CD4-positive, alpha-beta T cell (primary cell): ENCODE results near the gene ERC2. TPM values are rescaled to one million over a fixed set of nuclear protein-coding genes. Genes with fewer than 3 reads are reported as not detected.
"Not testable (repeated sequence)": the region's sequence is repeated elsewhere in the genome, so short reads cannot be mapped to it uniquely, and the experiment has no call there.

Experiments
- ATAC-seq: fragments of 200-7000 bp; cut with Tn5 transposase; one replicate; pipeline ENCODE4 v1.10.0; 2022; ENCODE audit warnings: mild to moderate bottlenecking; ENCODE audit not compliant: poor library complexity
- CTCF ChIA-PET: fragments of 350-600 bp; sonication (Branson Sonifier 250); formaldehyde crosslinking; loops from one replicate; lab custom pipeline; 2021; ENCODE audit warnings: antibody characterized with exemption, inconsistent platforms; lab: Charles Lee
- POLR2A ChIA-PET: fragments of 350-600 bp; sonication (Branson Sonifier 250); formaldehyde crosslinking; loops from one replicate; lab custom pipeline; 2021; ENCODE audit warnings: antibody characterized with exemption, inconsistent platforms; lab: Charles Lee
- DNase-seq, 14 experiments: peaks; one replicate each; pipeline ENCODE4 v3.0.0-alpha.2; 2013 to 2020; ENCODE audit warnings: mixed read lengths in 2 of 14
- H3K27ac ChIP-seq, 2 donors: one replicate each; pipeline versions ENCODE4 v1.5.1 to v1.7.0; 2013; ENCODE audit warnings: low read length in 2 of 2, low read depth in 1 of 2, mild to moderate bottlenecking in 1 of 2
- H3K27me3 ChIP-seq, 2 experiments: 1 replicate in 1 of 2; 2 replicates in 1 of 2; pipeline versions ENCODE4 v1.6.1 to v1.7.0; 2013; ENCODE audit warnings: low read length in 2 of 2, control low read depth in 1 of 2, mild to moderate bottlenecking in 1 of 2, moderate library complexity in 1 of 2; ENCODE audit not compliant: insufficient read depth in 2 of 2, control insufficient read depth in 1 of 2
- H3K36me3 ChIP-seq: one replicate; pipeline ENCODE4 v1.6.1; 2013; ENCODE audit warnings: low read length, control low read depth; ENCODE audit not compliant: insufficient read depth
- H3K4me1 ChIP-seq: one replicate; pipeline ENCODE4 v1.6.1; 2013; ENCODE audit warnings: low read length, control low read depth; ENCODE audit not compliant: insufficient read depth
- H3K4me3 ChIP-seq: one replicate; pipeline ENCODE4 v1.5.1; 2013; ENCODE audit warnings: mild to moderate bottlenecking, low read length, moderate library complexity
- H3K9me3 ChIP-seq, 2 experiments: 1 replicate in 1 of 2; 2 replicates in 1 of 2; pipeline versions ENCODE4 v1.6.1 to v1.7.0; 2013; ENCODE audit warnings: low read length in 2 of 2, mild to moderate bottlenecking in 2 of 2, control low read depth in 1 of 2, moderate library complexity in 1 of 2; ENCODE audit not compliant: control insufficient read depth in 1 of 2, insufficient read depth in 1 of 2
- H3K27ac Mint-ChIP-seq: one replicate; pipeline ENCODE4 v1.8.0; 2020; ENCODE audit warnings: mixed read lengths
- H3K27me3 Mint-ChIP-seq: one replicate; pipeline ENCODE4 v1.8.0; 2021; ENCODE audit warnings: mixed read lengths
- H3K36me3 Mint-ChIP-seq: one replicate; pipeline ENCODE4 v1.8.0; 2021; ENCODE audit warnings: low read depth, mixed read lengths
- H3K4me1 Mint-ChIP-seq: one replicate; pipeline ENCODE4 v1.8.0; 2021; ENCODE audit warnings: low read depth, mixed read lengths
- H3K4me3 Mint-ChIP-seq: one replicate; pipeline ENCODE4 v1.8.0; 2020; ENCODE audit warnings: mild to moderate bottlenecking, mixed read lengths
- H3K9me3 Mint-ChIP-seq: one replicate; pipeline ENCODE4 v1.8.0; 2020; ENCODE audit warnings: mixed read lengths
- CTCF ChIP-seq: fragments of 200-600 bp; IDR thresholded peaks from one replicate; pipeline ENCODE4 v1.8.0; 2022; ENCODE audit warnings: antibody characterized with exemption, mild to moderate bottlenecking
- intact Hi-C, 2 experiments: fragments of 100-400 bp; cut with DNase I in 1 of 2; cut with micrococcal nuclease in 1 of 2; formaldehyde crosslinking; loops; one replicate each; pipeline versions ENCODE4 v1.15.1 to v1.9.0; 2023 to 2025; cut with DNase I, micrococcal nuclease
- total RNA-seq, 174 experiments: library from RNA in 2 of 174; stranded (reverse) in 2 of 174; gene quantifications; one replicate each; pipeline ENCODE4 v1.2.3 and lab custom pipeline; 2021 to 2026

The ERC2 gene
- total RNA-seq, 2 experiments from 2014 or later: not detected

- Histone ChIP-seq H3K4me3 (no peak overlapping the region), H3K27ac (no peak overlapping the region), H3K4me1 (no peaks in the 10 kb centered on the region), H3K9me3 (no peaks in the 10 kb centered on the region), H3K27me3 (no peaks in the 10 kb centered on the region), H3K36me3 (no peaks in the 10 kb centered on the region)
- POLR2A ChIA-PET: no interaction called here
- Mint-ChIP-seq H3K27me3 (peaks cover 5% of the 10 kb centered on the region), H3K4me3 (no peak overlapping the region), H3K36me3 (no peaks in the 10 kb centered on the region), H3K4me1 (no peaks in the 10 kb centered on the region), H3K9me3 (no peaks in the 10 kb centered on the region), H3K27ac (no peak overlapping the region)
- TF ChIP-seq CTCF: no peak
- intact Hi-C loops: no loop called here
- ATAC-seq (no peak), DNase-seq (no peak)
- CTCF ChIA-PET: no interaction called here
These were observed 198.3 kb downstream of the ERC2 start for GRCh38 chr3:56269755-56270535.

- Mint-ChIP-seq H3K4me3 (no peak overlapping the region), H3K4me1 (no peaks in the 10 kb centered on the region)
These were observed 199.5 kb downstream of the ERC2 start for GRCh38 chr3:56268616-56269383.

GRCh38 chr3:56261852-56262251, 206.4 kb downstream of the ERC2 start:
- H3K27ac Mint-ChIP-seq, H3K4me3 Mint-ChIP-seq, H3K4me1 ChIP-seq, H3K27ac ChIP-seq, ATAC-seq, H3K36me3 Mint-ChIP-seq, H3K9me3 ChIP-seq, POLR2A ChIA-PET, H3K36me3 ChIP-seq, H3K4me1 Mint-ChIP-seq, intact Hi-C loops, H3K27me3 ChIP-seq, H3K9me3 Mint-ChIP-seq, DNase-seq, CTCF ChIA-PET, H3K4me3 ChIP-seq: not testable (repeated sequence)
- H3K27me3 Mint-ChIP-seq: peaks cover 33% of the 10 kb centered on the region

More at GRCh38 chr3:56268616-56269383, 199.5 kb downstream of the ERC2 start:
- intact Hi-C loops: no loop called here
- Mint-ChIP-seq H3K27ac (no peak overlapping the region), H3K27me3 (peaks cover 5% of the 10 kb centered on the region), H3K36me3 (no peaks in the 10 kb centered on the region), H3K9me3 (no peaks in the 10 kb centered on the region)
- ChIA-PET CTCF (no interaction called here), POLR2A (no interaction called here)
- no peaks in the 10 kb centered on the region for H3K36me3 ChIP-seq
- no peak for TF ChIP-seq CTCF
- no peaks in the 10 kb centered on the region for H3K9me3 ChIP-seq
- no peak overlapping the region for H3K27ac ChIP-seq
- ATAC-seq: no peak
- no peak for DNase-seq
- no peaks in the 10 kb centered on the region for H3K27me3 ChIP-seq
- H3K4me3 ChIP-seq: no peak overlapping the region
- no peaks in the 10 kb centered on the region for H3K4me1 ChIP-seq
